Epidermal melanocyte (primary cell): ENCODE results near the gene FREM1.

Experiments used
- DNase-seq: peaks from one replicate; pipeline ENCODE4 v3.0.0; 2011; ENCODE audit warnings: low spot score; ENCODE audit not compliant: insufficient read length

The FREM1 gene

DNA sequence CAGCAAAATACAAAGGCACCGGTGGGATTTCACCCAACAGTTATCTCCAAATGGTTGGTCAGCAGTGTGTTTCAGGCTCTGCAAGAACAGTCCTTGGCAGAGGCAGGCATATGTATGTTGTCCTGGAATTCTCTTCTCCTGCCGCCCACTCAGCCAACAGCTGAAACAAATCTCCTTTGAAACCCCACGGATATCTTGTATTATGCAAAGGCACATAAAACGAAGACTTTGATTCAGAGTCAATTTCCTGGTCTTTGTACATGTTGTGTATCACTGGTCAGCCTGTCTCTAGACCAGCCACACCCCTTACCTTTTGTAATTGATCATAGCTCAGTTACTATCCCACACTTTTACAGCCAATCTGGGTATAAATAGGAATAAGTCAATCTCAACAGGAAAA, 29.2 kb downstream of the FREM1 start:
- no peak for DNase-seq

DNA sequence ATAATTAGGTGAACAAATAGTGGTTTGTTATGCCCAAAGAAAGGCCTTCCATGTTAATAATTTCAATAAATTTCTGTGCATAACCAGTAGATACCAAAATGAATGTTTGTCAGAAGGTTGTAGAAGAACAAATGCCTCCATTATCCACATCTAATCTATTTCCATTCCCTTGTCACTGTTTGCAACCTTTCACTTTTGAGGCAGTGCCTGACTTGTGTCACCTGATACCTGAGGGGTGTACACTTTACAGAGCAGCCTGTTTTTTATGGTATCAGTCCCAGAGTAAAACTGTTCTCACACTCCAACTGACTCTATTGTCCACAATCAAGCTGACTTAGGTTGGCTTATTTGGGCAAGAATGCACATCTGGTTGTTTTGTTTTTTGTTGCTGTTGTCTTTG, 40.1 kb downstream of the FREM1 start:
- DNase-seq: no peak

DNA sequence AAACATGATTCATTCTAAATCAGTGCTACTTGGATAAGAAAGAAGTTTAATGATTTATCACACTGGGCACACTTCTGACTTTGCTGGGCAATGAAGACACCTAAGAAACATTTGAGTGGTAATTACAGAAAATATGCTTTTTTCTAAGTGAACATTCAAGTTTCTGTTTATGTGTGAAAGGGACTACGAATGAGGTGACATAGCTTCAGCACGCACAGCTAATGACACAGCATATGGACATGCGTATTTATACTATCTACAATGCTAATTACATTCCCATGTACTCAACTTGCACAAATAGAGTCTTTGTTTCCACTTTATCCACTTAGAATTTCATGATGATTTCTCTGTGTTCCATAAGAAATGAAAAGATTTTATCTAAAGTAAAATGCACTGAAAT, 40.6 kb downstream of the FREM1 start:
- DNase-seq: no peak

DNA sequence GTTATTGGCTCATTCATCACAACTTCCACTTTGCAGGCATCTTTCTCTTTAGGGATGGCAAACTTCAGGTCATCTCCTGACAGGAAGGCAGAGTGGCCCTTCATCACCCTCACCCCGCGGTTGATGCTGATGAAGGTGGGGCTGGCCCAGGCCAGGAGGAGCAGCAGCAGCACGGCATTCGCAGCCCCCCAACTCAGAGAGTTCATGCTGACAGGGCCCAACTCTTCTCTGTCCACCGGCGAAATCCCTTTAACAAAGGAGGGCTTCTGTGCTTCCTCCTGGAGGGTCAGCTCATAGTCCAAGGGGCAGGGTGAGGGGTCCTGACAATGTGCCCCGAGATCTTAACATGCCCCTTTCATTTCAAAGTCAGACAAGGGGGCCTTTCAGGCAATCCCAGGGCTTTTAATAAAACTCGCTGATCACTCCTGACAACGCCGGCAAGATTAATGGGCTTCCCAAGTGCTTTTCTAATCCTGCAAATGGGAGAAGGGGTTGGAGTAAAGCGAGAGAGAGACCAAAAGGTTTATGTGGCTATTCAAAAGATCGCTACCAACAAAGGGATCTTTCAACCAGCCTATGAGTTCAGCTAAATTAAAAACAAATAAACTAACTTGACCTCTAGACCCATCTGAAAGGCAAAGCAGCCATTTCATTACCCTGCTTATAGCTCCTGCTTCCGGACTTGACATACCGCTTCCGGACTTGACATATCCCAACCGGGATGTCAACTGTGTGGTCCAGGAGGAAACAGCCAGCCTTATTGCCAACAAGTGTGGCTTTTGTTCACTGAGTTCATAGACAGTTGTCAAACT, 41.2 kb downstream of the FREM1 start:
- DNase-seq: no peak

DNA sequence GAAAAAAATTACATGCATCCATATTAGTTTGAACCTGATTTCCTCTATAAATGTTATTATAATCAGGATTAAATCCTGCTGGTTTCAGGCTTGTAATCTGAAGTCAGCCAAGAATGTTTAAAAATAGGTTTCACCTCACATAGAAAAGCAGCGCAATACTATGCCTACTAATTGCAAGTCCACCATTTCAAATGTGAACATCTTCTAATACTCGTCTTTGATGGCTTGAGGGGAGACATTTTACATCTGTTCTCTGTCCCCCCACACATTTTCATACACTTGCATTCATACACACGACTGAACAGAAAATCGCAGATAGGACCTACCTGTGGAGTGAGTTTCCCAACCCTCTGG, 41.8 kb downstream of the FREM1 start:
- no peak for DNase-seq

DNA sequence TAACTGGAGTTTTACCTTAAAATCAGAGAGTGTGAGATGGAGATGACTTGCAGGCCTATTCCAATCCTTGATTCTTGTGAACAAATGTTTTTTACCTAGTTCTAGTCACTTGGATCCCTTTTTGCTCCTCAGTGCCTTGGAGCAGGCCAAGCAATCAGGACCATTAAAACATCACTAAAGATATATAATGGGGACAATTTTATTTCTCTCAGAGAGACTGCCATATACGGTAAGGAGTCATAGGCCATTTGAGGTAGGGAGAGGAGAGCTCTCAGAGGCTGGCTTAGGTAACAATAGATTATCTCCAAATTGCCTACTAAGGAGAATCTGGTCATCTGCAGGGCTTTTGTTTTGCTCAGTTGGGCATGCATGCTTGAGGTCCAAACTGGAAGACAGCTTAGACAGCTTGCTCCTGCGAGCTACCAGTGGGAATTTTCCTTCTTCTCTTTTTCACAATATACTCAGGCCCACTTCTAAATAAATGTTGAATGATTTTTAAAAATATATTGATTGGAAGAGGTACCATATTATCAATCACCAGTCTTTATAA, 44.0 kb downstream of the FREM1 start:
- DNase-seq: no peak

DNA sequence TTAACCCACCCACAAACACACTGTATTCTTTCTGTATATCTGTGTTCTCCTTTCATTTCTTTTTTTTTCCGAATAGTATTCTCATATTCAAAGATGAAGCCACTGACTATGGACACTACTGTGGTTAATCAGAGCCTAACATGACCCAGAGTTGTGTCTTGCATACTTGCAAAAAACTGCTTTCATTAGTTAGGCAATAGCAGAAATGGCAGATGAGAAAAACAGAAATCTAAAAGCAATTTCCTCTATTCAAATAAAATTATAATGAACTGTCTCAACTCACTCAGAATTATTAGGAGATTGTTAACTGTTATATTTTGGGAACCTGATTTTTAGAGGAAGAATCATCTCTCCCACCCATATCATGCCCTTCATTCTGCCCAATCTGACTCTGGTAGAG, 45.9 kb downstream of the FREM1 start:
- no peak for DNase-seq

DNA sequence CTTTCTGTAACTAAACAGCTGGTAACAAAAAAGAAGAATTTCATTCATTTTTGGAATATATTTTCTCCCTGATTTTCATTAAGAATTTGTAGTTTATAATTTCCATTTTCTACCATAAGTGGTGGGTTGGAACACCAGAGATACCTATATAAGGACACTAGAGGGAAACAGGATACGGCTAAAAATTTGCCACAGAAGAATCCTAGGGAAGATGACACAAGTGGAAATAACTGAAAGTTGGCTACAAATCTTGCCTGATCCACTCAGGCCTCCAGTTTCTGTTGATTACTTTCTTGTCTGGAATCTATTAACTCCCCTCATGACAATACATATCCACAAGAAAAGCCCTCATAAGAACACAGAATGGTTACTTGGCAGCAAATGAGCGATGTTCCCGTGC, 46.8 kb downstream of the FREM1 start:
- no peak for DNase-seq

DNA sequence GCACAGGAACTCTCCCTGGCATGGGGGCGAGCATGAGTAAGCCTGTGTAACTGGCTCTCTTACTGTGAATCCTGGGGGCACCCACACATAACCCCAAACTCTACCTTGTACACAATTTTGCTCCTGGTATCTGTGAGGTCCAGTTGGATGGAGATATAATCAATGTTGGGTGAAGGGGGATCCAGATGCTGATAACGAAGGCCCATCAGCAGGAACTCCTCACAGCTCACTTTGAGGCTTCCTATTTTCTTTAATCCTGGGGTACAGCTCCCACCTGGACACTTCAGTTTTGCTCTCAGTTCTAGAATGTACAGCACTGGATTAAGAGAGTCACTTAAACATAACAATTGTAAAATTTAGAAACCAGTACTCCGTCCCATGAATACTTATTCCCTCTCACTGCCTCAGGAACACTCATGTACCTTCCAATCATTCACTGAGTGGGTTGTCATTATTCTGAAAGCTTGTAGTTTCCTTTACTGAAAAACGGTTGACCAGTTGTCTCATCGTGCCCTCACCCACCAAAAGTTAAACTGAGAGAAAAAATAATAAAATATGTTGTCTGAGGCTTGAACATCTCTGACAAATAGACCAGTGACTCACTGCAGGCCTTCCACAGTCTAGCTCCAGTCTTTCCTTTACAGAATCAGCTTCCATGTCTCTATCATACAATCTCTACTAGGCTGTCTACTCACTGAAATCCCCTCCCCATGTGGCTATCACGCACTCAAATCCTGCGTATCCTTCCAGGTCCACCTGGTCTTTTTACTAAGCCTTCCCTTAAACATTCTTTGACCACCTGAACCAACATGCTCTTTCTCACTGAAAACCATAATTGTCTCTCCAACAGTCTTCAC, 52.6 kb downstream of the FREM1 start:
- DNase-seq: no peak

DNA sequence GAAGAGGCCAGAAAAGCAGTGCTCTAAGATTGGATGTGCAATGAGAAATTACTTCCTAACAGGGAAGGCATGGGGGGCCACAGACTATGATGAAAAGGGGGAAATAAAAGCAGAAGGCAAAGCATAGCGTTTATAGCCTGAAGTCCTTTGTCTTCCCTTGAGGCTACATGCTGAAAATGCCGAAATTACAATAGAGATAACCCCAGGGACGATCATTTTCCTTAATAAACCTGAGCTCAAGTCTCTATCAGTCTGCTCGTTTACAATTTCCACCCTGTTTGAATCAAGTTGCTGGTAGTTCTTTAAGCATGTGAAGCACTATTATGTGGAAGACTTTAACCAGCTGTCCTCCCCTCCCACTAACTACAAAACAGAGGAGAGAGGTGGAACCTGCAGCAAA, 60.4 kb downstream of the FREM1 start:
- DNase-seq: no peak

DNA sequence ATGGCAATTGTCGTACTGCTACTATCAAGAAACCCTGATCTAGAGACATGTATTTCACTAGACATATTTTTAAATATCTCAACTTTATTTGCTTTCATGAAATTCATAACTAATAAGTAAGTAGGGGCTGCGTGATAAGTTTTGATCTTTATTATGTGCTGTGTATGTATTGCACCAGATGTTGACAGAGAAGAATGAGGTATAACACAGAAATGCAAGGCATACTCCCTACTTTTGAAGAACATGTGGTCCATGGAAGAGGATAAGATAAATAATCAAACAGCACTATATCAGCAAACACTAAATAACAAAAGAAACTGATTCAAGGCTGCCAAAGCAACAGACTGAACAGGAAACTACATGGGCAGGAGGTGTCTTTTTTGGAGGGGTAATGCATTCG, 60.9 kb downstream of the FREM1 start:
- no peak for DNase-seq

DNA sequence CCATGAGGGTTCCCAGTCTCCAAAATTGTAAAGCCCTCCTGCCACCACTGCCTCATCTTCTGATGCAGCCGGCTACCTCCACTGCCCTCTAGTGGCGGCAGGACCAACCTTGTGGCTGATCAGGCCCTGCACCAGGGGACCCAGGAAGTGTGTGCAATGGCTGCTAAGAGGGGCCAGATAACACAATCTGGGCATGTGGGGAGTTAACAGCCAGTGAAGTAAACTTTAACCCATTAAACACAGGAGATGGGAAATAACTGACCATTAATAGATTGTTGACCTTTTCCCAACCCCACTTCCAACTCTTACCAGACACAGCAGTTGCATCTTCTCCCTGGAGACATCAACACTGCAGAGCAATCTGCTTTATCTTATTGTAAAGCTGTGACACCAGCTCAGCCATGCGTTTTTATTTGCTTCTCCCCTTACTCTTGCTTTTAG, 63.3 kb downstream of the FREM1 start:
- no peak for DNase-seq

DNA sequence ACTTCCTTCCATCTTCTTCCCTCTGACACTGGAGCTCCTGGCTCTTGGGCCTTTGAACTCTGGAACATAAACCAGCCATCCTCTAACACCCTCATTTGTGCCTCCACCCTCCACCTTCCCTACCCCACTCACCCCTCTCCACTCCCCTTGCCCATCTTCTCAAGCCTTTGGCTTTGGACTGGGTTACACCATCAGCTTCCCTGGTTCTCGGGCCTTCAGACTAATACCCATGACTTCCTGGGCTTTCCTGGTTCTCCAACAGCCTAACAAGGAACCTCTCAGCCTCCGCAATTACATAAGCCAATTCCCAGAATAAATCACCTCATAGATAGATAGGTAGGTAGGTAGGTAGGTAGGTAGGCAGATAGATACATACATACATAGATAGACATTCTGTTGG, 67.1 kb downstream of the FREM1 start:
- DNase-seq: no peak

DNA sequence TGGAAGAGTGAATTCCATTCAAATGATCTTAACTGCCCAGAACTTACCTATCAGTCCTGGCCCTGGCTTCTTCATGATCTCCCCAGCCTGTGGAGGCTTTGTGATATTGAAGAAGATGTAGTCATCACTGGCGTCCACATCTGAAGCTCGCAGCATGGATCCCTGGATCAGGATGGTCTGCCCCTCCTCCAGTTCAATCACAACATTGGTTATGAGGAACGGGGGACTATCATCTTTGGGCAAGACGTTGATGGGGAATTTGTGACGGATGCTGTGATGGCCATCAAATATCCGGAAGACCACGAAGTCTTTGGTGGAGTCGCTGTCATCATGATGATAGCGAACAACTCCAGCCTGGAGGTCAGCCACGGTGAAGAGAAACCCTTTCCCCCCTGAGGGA, 68.0 kb downstream of the FREM1 start:
- DNase-seq: no peak

DNA sequence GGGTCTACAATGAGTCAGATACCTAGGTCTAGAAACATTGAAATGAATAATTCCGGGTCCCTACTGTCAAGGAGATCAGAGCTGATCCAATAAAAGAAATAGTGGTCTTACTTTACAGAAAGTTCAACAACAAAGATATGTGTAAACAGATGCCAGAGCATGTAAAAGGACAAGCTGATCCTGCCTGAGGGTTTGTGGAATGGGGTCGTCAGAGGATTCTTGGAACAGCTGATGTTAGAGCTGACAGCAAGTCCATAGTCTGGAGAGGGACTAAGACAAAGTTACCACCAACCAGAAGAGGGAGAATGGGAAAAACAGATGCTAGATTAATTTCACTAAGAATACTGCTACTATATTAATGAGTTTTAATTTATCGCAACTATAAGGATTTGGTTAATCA, 71.5 kb downstream of the FREM1 start:
- DNase-seq: no peak

DNA sequence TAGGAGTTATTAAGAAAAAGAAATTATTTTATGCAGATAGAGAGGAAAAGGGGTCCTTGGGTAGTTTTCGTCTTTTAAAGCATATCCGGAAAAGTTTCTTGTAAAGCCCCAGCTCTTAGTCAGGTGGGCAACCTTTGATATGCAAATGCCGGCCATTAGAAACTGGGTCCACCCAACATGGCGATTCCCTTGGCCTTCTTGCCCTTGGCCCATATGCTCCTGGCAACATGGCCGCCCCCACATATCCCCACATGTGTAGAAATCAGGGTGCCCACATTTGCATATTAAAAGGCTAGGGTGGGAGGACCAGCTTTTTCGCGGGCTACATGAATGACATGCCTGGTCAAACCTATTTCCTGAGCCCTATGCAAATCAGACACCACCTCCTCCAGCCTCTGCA, 73.3 kb downstream of the FREM1 start:
- no peak for DNase-seq

DNA sequence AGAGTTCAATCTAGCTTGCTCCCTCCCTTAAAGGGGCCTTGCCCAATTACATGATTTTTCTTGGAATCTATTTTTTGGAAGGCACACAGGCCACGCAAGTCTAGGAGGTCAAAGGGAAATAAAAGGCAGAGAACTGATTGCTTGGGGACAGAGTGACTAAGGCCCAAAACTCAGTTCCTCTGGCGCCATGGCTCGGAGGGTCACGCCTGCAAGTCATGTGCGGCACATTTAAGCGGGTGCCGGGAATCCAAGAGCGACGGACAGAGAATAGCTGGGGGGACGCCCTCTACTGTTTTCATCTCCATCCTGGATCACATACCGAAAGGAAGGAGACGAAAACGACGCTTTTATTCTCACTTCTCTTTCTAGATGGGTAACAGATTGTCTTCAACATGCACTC, 78.6 kb downstream of the FREM1 start:
- DNase-seq: no peak

DNA sequence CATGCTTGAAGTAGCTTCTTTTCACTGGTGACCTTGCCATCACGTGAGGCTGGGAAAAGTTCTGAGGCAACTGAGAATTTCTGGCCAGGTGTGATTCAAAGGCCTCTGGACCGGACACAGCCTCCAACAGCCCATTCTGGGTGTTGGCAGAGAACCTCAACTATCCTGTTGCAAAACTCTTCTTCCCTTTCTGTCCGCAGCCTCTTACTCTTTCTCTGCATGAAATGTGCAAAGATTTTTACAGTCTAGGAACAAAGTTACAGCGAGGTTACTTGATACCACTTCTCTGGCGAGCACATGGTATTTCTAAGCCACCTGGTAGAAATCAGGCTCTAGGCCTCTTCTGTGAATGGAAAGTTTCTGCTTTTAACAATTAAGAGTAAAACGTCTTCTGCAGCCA, 79.2 kb downstream of the FREM1 start:
- no peak for DNase-seq

DNA sequence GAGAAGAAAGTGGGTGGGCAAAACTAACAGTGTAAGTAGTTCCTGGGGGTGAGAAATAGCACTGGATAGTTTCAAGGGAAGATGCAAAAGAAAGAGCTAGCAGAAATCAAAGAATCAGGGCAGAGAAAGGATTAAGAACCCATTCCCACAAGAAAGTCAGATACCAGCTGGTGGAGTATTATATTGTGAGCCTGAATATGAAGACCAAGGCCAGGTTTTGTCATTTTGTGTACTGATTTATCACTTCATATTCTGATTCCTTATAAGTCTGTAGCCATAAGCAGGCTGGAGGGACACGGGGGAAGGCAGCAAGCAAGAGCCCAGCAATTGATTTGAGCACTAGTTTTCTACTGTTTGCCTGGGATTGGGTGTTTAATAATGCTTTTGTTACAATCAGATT, 80.2 kb downstream of the FREM1 start:
- no peak for DNase-seq

DNA sequence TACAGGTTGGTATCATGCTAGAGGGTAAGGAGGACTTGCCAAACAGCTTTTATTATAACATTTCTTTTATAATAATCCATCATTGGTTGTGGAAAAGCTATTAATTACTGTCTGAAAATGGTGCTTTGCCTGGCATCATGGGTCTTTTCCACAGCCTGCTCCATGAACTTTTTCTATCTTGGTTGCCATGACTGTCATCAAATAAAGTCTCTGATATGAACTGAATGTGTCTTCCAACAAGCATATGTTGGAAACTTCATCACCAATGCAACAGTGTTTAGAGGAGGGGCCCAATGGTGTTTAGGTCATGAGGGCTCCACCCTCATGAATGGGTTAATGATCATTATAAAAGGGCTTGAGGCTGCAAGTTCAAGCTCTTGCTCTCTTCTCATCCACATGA, 81.0 kb downstream of the FREM1 start:
- no peak for DNase-seq

DNA sequence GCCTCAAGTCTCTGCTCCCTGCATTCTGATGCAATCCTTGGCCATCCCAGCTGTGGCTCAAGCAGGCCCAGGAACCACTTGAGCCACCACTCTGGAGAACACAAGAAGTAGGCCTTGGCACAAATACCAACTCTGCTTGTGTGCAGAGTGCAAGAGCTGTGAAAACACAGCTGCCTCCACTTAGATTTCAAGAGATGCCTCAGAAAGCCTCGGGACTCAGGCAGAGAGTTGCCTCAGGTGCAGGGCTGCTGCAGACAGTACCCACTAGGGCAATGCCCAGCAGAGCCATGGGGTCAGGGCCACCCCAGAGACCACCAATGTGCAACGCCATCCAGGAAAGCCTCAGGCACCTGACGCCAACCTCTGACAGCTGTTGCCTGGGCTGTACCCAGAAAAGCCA, 82.4 kb downstream of the FREM1 start:
- DNase-seq: no peak

DNA sequence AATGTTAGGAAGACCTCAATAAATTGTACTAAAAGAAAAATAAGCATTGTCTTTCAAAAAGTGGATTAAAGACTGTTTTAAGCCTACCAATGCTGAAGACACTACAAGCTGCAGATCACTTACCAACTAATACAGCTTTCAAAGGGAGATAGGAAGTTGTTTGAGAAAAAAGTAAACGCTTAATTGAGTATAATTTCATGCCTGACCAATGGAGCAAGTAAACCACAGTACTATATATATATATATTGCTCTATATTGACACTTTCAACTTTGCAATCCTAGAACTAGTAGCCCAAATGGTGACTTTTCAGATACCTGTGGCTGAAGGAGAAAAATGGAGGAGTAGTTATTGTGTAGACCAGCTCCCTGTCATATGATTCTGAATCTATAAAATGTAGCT, 85.7 kb downstream of the FREM1 start:
- DNase-seq: no peak

DNA sequence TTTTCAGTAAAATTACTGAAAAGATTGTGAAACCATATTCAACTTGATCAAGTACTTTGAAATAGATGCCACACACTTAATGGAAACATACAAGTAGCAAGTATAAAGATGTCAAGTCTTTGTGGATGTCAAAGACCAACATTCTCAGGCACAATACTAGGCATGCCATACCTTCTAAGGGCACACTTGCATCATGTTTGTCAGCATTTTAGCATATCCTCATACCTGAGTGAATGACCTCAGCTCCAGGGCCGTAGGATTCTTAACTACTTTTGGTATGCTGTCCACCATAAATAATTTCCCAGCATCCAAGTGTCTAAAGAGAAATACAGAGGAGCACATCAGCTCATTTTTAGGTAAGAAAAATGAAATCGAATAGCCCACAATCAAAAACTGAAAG, 86.4 kb downstream of the FREM1 start:
- no peak for DNase-seq
